ENCODE measurements around the gene MAOB.
"Not testable (repeated sequence)": the region's sequence is repeated elsewhere in the genome, so short reads cannot be mapped to it uniquely, and the experiment has no call there.

Gene MAOB

DNA sequence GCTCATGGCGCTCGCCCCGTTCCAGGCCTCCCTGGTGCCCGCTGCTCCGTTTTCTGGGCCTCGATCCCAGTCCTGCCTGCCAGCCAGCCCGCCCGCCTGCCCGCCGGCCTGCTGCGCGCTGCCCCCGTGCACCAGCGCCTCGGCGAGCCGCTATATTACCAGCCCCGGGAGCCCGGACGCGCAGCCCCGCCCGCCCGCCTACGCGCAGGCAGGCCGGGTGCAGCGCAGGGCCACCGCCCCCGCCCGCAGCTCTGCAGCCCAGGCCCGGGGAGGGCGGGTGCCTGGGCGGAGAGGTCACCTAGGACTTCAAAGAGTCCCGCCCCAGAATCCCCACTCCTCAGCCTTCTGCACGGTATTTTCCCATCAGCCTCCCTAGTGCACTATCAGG, at the start of gene MAOB:
Gene MAOB, minus strand, starts transcription at position 157 of the 388 bp plus-strand sequence. Its CDS starts 151 bp downstream, at position 6.
- DNase-seq: no peak

DNA sequence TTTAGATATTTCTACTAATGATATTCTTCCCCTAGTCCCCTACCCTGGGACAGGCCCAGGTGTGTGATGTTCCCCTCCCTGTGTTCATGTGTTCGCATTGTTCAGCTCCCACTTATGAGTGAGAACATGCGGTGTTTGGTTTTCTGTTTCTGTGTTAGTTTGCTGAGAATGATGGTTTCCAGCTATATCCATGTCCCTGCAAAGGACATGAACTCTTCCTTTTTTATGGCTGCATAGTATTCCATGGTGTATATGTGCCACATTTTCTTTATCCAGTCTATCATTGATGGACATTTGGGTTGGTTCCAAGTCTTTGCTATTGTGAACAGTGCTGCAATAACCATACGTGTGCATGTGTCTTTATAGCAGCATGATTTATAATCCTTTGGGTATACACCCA, 39.8 kb upstream of the MAOB start:
- not testable (repeated sequence) for DNase-seq

GRCh38 chrX:43910772-43911171, 28.5 kb upstream of the MAOB start:
- DNase-seq: not testable (repeated sequence)

- no peak for DNase-seq
Observed at GRCh38 chrX:43910012-43910411, 27.8 kb upstream of the MAOB start.

GRCh38 chrX:43909141-43909540, 26.9 kb upstream of the MAOB start:
- no peak for DNase-seq

DNA sequence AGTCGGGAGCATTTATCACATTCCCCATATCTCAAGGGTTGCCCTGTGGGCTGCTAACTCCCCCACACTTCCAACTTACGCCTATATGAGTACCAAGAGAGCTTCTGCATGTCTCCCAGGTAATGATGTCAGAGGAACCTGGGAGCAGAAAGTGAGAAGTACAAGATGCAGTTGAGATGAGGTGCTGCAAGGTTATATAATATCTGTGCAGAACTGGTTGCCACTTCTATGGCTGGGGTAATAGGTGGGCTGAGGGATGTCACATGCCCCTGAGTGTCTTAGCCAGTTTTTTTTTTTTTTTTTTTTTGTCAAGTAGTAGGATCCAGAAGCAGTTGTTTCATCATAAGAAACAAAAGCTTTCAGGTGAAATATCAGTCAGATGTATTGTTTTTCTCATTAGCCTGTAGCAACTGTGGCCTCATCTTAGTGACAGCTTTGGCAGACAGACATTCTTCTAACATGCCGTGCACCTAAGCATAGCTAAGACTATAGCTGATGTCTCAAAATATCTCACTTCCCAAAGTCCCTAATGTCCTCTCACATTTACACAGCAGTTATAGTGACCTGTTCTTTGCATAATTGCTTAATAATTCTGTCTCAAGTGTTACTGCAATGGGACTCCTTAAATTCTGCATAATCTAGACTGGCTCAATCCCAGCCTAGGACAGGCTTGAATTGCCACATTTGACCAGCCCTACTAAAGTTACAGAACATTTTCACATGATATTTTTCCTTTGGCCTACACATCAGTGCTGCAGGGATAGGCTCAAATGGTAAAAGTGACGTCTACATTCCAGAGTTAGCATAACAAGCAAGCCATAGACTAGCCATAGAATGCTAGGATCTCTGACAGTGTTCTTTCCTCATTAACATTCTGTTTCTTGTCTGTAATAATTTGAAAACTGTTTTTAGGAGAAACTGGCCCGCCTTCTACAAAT, 17.9 kb upstream of the MAOB start:
- DNase-seq: no peak

DNA sequence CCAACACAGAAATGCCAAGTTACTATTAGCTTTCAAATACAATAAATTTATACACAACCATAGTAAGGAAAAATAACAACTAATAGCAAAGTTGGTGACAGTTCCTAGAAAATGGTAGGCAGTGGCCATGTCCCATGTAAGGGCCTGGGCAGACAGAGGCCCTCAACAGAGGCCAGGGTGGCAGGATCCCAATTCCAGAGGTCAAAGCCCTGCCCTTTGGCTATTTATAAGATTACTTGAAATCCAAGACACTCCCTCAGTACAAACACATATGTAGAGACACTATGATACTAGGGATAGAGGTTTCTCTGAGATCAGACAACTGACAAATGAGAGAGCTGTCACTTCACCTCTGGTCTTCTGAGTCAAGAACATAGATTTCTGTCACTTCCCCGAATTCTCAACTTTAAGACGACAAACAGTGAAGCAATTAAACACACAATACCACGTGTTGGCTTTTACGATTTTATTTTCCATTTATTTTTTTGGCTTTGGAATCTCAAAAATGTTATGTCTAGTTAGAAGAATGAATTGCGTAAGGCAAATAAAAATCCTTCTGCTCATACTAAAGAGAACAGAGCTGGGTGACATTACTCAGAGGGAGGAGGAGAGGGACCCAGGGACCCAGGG, 16.3 kb upstream of the MAOB start:
- DNase-seq: no peak

DNA sequence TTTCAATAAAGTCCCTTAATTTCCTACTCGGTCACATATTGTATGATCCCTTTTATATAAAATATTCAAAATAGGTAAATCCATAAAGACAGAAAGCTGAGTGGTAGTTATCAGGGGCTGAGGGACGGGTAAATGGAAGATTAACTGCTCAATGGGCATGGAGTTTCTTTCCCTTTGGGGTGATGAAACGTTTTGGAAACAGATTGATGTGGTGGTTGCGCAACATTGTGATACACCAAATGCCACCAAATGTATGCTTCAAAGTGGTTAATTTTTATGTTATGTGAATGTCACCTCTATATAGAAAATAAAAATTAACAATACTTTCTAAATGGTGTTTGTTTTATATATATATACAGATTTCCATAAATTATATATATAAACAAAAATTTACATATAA, 15.0 kb upstream of the MAOB start:
- DNase-seq: no peak

DNA sequence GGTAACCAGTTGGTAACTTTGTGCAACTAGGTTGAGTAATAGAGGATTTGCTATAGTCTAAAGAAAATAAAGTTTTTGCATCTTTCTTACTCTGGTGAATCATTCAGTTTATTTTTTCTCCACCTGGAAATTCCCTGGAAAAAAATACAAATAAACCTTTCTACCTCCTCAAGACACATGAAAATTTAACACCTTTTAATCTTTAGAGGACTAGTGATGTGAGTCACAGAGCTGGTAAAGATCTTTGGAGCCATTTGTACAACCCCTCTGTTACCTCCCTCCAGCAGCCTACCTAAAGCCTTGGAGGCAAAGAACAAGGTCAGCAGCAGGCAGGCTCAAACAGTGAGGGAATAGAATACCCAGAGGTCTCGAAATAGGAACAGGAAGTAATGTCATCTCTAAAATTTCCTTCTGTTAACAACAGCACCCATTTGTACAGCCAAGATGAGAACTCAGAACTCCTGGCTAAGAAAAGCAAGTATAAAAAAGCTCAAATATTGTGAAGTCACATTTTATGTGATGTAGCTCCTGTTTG, 10.2 kb upstream of the MAOB start:
- DNase-seq: no peak

GRCh38 chrX:43885617-43886016, 3.4 kb upstream of the MAOB start:
- DNase-seq: no peak

GRCh38 chrX:43881410-43882293, 598 bp downstream of the MAOB start:
- DNase-seq: no peak

GRCh38 chrX:43880425-43880824, 1.8 kb downstream of the MAOB start:
- DNase-seq: no peak

DNA sequence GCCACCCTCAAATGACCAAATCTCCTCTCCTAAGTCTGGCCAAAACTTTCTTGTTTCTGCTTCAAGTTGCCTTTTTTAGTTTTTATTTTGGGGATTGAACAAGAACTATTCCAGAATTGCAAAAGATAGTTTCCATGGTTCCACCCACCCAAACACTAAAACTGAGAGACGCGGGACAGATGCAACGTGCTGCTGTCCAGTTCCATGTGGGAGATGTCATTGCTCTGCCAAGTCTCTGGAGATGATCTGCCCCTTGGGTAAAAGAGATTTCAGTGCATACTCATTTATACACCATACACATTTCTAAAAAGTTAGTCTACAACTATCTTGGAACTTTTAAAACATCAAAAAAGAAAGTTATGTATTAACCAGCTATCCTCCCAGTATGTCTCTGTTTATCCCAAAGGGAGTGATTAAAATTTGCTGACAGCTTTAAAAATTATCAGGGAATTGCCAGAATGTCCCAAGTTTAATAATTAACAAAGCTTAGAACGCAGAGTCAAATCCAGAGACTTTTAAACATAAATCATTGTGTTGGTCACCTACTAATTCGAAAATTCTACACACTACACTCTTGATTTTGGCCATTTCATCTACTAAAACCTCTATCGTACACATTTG, 3.2 kb downstream of the MAOB start:
- no peak for DNase-seq

DNA sequence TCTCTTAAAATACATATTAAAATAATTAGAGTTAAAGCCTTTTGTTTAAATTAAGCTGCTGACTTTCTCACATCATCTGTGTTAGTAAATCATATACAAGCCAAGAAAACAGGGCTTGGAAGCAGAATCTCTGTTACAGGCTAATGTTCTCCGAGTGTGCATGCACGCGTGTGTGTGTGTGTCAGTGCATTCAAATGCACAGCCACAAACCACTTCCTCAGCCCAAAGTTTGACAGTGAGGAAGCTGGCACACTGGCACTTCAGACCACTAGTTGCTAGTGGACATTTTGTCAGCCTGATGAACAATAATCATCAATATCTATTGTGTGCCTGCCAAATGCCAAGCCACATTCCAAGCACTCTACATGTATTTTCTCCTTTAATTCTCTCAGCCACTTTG, 5.6 kb downstream of the MAOB start:
- DNase-seq: no peak

DNA sequence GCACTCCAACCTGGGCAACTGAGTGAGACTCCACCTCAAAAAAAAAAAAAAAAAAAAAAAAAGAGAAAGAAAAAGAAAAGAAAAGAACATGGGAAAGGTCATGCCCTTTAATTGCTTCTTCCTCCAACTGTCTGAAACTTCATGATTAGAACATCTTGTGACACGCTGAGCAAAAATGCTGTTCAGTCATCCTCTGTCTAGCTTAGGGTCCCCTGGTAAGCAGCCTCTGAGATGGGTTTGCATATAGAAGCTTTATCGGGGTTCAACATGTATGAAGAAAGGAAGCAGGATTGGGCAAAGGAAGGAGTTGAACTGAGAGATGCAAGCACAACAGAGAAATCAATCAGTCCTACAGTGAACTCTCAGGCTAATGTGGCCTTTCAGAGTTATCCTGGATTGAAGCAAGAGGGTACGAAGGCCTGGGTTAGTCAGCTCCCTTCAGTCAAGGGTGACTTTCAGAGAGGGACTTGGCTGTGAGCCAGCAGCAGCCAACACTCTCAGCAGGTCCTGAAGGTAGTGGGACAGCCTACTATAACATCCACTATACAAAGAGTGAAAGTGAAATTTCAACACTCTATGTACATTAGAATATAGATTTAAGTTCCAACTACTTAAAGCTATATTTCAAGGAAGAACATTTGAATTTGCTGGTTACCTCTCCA, 11.4 kb downstream of the MAOB start:
- DNase-seq: no peak

DNA sequence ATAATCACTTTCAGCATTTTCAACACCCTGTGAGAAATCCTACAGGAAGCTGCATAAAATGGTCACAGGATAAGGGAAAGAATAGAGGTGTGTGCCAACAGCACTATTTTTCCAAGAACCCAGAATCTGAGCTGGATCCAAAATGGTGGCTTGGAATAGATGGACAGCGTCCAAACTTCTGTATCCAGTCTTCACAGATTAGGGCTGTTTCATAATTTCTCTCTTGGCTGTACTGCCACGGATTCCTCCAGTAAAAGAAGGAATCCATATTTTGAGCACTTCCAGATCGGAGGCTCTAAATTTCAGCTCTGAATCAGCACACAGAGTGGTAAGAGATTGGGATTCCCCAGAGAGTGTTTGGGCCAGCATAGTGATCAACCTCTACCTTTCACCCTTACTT, 12.2 kb downstream of the MAOB start:
- no peak for DNase-seq

GRCh38 chrX:43868791-43869190, 13.5 kb downstream of the MAOB start:
- no peak for DNase-seq

DNA sequence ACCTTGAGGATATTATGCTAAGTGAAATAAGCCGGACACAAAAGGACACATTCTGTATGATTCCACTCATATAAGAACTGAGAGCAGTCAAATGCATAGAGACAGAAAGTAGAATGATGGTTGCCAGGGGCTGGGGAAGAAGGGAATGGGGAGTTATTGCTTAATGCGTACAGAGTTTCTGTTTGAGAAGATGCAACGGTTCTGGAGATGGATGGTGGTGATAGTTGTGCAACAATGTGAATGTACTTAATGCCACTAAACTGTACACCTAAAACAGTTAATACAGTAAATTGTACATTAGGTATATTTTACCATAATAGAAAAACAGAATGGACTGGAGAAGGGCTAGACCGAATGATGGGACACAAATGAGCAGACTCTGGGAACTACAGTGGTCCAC, 15.8 kb downstream of the MAOB start:
- DNase-seq: no peak

- DNase-seq: no peak
Observed at GRCh38 chrX:43865791-43866190, 16.5 kb downstream of the MAOB start.

- no peak for DNase-seq
Observed at GRCh38 chrX:43862434-43862833, 19.8 kb downstream of the MAOB start.

DNA sequence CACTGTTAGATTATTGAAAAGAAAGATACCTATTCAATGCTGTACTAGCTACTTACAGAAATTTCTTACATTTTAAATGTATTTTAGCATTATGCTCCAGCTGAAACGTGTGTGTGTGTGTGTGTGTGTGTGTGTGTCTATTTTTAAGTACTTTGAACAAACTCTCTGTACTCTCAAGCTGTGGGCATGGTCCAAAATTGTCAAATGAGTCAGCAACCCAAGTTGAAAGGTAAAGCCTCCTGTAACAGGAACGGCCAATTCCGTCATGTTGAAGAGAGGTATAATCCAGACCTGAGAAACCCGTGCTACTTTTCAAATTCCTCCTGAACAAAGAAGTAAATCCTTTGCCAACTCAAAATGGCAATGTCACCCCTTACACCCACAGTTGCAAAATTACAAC, 20.5 kb downstream of the MAOB start:
- no peak for DNase-seq

Measured in NCI-H524 treated with DMSO at 0.1 percent for 48 hours (cell line).